HG03135 (cell line): Measurements from ENCODE around the gene MROH9.
A peak's percentile ranks its signal among the peaks of the same experiment; 100 is the strongest.
"Not testable (repeated sequence)": the region's sequence is repeated elsewhere in the genome, so short reads cannot be mapped to it uniquely, and the experiment has no call there.

ENCODE experiments used
- ATAC-seq: cut with Tn5 transposase; IDR thresholded peaks from one replicate; pipeline ENCODE4 v1.9.1; 2021; ENCODE audit warnings: mild to moderate bottlenecking, moderate library complexity; ENCODE audit not compliant: unreplicated experiment

MROH9 gene

DNA sequence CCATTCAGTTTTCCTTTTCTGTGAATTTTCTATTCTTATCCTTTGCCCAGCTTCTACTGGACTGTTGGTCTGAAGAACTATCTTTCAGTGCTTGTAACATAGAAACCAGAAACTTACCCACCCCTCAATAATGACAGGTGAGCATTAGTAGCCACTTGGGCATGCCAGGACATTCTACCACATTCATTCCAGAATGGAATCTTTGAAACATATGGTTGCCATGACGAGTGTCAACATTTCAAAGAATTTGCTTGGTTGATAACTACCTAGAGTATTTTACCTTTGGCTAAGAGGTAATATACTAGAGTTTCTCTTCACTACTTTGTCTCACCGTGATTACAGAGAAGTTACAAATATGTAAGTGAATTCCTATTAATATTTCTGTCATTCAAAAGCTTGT lies at the start of gene MROH9:
MROH9 (plus strand) TSS at position 304 of the 400 bp plus-strand sequence. CDS start 10,023 bp downstream, outside the sequence.
- ATAC-seq: no peak

GRCh38 chr1:170885551-170885950 lies 49.8 kb upstream of the MROH9 start:
- ATAC-seq: no peak

DNA sequence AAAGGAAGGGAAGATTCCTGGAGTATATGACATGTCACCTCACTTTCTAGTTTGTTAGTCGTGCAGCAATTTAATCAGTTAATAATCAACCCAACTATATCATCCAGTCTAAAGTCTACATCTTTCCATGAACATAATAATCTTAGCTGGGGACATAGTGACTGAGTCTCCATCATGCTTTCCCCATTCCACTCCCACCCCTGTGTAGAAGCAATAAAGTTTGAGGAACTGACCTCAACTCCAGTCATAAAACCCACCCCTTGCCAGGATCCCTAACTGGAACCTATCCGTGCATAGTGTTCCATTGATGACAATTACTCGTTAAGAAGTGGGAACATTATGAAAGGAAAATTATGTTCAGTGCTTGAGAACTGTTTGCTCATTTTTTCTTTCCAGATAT lies 48.9 kb upstream of the MROH9 start:
- no peak for ATAC-seq

- no peak for ATAC-seq
Measured at GRCh38 chr1:170887726-170888125, 47.6 kb upstream of the MROH9 start.

GRCh38 chr1:170891872-170892271 lies 43.5 kb upstream of the MROH9 start:
- ATAC-seq: no peak

GRCh38 chr1:170893655-170894297 lies 41.6 kb upstream of the MROH9 start:
- no peak for ATAC-seq

GRCh38 chr1:170903961-170904360 lies 31.4 kb upstream of the MROH9 start:
- no peak for ATAC-seq

- ATAC-seq: no peak
Measured at GRCh38 chr1:170908942-170909341, 26.4 kb upstream of the MROH9 start.

DNA sequence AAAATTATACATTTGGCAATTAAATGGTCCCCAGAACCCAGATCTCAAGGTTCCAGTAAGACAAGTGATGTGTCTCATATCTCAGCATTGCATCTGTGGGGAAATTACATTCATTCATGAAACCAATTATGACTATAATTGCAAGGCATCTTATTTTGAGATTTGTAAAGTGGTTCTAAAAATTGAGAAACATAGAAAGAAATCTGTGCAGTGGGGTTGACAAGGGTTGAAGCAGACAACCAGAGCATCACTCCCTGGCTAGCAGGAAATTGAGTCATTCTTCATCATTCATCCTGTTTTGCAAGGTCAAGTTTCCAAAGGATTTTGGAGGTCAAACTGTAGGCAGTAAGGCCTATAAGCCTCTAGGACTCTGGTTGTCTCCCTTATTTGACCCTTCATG lies 25.1 kb upstream of the MROH9 start:
- no peak for ATAC-seq

DNA sequence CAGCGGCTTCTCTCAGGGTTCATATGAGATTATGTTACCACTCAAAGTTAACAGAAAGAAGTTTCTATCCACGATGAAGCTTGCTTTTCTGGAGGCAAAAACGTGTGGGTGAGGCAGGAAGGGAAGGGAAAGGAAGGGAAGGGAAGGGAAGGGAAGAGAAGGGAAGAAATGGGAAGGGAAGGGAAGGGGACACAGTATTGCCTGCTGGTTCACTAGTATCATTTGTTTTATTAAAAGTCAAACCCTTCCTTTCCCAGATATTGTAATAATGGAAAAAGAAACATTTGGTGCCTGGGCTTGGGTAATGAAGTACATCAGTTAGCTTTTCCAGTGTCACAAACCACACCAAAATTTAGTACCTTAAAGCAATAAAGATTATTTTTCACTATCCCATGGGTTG lies 18.0 kb upstream of the MROH9 start:
- ATAC-seq: no peak

DNA sequence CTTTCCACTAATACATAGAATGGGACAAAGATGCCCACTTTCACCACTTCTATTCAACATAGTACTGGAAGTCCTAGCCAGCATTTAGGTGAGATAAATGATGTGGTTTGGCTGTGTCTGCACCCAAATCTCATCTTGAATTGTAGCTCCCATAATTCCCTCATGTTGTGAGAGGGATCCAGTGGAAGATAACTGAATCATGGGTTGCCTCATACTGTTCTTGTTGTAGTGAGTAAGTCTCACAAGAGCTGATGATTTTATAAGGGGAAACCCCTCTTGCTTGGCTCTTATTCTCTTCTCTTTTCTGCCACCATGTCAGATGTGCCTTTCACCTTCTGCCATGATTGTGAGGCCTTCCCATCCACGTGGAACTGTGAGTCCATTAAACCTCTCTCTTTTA lies 10.7 kb upstream of the MROH9 start:
- not testable (repeated sequence) for ATAC-seq

- no peak for ATAC-seq
Measured at GRCh38 chr1:170927955-170928840, 7.1 kb upstream of the MROH9 start.

GRCh38 chr1:170929412-170929834 lies 5.9 kb upstream of the MROH9 start:
- no peak for ATAC-seq

GRCh38 chr1:170929835-170930554 lies 5.3 kb upstream of the MROH9 start:
- peak; percentile 92 for ATAC-seq

GRCh38 chr1:170931650-170932049 lies 3.7 kb upstream of the MROH9 start:
- no peak for ATAC-seq

- no peak for ATAC-seq
Measured at GRCh38 chr1:170932236-170932635, 3.1 kb upstream of the MROH9 start.

GRCh38 chr1:170938281-170938680 lies 2.9 kb downstream of the MROH9 start:
- no peak for ATAC-seq

DNA sequence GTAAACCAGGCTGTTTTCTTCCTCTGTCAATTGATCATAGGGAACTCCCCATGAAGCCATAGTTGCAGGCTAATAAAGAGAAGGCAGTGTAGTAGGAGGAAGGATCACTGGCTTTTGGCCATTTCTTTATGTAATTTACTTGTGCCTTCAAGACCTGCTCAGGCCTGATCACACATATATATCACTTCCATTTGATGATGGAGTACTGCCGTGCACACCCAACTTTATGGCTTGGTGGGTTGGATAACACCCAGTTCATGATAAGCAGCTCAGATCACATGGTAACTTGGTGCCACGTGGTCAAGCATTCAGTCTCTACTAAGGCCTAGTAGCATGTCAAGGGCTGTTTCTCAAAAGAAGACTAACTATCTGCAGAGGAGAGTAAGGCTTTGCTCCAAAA lies 4.1 kb downstream of the MROH9 start:
- no peak for ATAC-seq

DNA sequence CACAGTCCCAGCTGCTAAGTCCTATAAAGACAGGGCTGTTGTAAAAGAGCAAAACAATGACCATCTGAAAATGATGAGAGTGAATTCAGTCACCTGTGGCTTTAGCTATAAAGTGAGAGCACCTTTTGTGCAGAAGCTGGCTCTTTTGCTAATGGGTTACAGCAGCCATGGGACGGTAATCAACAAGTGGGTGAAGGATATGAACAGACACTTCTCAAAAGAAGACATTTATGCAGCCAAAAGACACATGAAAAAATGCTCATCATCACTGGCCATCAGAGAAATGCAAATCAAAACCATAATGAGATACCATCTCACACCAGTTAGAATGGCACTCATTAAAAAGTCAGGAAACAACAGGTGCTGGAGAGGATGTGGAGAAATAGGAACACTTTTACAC lies 16.4 kb downstream of the MROH9 start:
- not testable (repeated sequence) for ATAC-seq

DNA sequence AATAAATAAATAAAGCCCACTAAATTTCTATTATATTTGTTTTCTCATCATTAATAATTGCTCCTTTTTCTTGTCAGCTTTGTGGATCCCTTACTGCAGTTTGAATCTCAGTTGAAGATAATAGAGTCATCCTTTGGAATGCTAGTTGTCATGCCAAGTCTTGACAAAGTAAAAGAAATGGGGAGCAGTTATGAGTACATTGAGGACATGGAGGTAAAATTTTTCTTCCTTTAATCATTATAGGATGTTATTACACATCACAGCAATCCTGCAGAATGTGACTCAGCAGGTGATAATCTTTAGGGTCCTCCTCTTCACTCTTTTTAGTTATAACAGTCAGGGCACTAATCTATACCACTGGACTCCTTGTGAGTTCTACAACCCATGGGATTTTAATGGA lies 24.1 kb downstream of the MROH9 start:
- no peak for ATAC-seq

DNA sequence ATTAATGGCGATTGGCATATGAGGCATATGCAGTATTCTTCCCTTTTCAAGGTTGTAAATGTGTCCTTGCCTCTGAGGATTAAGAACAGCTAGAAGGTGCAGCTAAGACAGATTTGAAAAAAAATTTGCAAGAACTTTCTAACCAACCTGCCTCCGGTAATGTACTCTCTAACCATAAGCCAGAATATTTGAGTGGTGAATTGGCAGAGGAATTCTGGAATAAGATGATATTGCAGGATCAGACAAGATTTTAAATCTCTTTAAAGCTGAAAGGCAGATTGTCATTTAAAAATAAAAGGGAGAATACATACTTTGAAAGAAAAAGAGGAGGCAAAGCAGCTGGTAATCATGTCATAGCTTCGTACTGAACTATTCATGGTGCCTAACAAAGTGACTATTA lies 29.2 kb downstream of the MROH9 start:
- no peak for ATAC-seq
